NK-92 treated with Interleukin-12 subunit alpha and Interleukin-12 subunit beta, amount 100 ng/mL, for 24 hours (cell line): ENCODE measurements around the gene MRPL49.

Experiments used
- DNase-seq: peaks from one replicate; lab custom pipeline; 2025; lab: John Stamatoyannopoulos, UW

The MRPL49 gene

DNA sequence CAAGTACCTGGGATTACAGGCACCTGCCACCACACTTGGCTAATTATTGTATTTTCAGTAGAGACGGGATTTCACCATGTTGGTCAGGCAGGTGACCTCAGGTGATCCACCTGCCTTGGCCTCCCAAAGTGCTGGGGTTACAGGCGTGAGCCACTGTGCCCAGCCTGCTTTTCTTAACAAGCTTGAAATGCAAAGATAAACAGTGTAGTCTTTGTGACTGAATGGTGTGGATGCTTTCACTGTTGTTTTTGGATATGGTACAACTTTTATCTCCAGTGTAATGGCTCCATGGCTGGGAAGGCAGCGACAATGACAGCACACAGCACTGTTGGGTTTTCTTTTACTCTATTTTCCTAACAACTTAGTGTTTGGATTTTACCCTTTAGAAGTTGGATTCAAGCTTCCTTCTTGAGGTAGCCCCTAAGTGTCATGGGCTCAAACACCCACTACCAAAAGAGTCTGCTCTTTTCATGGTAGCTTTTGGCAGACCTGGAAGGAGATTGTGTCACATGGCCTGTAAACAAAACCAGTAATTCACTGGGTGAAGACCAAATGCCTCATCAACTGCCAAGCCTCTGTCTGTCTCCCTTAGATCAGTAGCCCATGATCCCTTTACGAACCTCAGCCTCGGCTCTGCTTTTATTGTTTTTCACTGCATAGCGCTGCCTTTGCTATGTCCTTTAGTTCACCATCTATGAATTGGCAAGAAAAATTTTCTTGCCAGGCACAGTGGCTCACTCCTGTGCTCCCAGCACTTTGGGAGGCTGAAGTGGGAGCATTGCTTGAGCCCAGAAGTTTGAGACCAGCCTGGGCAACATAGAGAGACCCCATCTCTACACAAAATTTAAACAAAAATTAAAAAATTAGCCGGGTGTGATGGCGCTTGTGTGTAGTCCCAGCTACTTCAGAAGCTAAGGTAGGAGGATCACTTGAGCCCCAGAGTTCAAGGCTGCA, 19.7 kb upstream of the MRPL49 start:
- DNase-seq: no peak

DNA sequence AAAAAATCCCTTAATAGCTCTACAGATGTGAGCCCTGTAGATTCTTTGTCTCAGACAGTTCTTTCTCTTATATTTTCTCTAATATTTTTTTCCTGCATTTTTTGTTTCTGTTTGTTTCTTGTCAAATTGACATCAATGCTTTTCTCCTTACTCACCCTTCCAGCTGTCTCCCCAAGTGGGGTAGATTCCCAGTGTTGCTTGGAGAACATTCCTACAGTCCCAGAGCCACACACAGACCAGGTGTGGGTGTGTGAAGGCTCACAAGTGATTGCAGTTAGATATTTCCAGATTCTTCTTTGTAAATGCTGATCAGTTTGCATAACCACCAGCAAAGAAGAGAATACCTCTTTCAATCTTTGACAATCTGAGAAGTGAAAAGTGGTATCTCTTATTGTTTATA, 18.6 kb upstream of the MRPL49 start:
- no peak for DNase-seq

DNA sequence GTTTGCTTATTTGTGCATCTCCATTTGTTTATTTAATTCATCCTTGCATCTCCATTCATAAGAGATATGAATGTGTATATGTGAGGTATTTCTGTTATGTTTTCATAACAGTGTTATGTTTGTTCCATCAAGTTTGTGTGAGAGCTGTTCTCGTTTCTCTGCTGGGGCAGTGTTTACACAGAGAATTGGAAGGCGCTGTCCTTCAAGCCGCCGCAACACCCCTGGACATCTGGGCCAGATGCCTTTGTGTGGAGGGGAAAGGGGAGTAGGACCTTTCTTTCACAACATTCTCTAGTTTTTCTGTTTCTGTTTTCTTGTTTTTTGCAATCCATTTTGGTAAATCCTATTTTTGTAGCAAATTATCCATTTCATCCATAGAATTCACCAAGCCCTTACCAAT, 17.5 kb upstream of the MRPL49 start:
- no peak for DNase-seq

DNA sequence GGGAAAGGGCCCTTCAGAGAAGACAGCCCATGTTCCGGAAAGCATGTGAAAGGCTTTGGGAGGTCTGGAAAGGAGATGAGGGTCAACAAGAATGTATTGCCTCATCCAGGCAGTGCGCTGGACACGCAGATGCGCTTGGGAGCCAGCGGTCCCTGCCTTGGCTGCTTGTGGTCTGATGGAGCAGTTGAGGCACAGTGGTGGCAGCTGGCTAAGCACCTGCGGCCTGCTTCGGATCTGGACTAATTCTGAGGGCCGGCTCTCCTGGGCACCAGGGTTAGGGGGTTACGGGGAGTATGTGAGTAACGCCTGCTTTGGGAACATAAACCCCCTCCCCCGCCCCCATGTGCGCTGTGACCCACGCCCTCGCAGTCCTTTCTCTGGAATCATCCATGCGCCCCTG, 15.0 kb upstream of the MRPL49 start:
- DNase-seq: no peak

DNA sequence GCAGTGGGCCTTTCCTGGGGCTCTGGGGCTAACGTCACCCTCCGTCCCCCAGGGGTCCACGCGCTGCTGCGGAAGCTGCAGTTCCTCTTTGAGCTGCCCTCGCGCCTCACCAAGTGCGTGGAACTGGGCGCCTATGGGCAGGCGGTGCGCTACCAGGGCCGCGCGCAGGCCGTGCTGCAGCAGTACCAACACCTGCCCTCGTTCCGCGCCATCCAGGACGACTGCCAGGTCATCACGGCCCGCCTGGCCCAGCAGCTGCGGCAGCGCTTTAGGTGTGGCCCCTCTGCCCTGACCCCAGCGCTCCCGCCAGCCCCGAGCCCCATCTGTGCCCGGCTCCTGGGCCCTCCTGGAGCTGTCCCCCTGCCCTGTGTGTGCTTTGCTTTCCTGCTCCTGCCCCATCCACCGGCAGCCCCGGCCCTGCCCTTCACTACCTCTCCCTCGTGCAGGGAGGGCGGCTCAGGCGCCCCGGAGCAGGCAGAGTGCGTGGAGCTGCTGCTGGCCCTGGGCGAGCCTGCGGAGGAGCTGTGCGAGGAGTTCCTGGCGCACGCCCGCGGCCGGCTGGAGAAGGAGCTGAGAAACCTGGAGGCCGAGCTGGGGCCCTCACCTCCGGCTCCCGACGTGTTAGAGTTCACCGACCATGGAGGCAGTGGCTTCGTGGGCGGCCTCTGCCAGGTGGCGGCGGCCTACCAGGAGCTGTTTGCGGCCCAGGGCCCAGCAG, 14.2 kb upstream of the MRPL49 start:
- no peak for DNase-seq

DNA sequence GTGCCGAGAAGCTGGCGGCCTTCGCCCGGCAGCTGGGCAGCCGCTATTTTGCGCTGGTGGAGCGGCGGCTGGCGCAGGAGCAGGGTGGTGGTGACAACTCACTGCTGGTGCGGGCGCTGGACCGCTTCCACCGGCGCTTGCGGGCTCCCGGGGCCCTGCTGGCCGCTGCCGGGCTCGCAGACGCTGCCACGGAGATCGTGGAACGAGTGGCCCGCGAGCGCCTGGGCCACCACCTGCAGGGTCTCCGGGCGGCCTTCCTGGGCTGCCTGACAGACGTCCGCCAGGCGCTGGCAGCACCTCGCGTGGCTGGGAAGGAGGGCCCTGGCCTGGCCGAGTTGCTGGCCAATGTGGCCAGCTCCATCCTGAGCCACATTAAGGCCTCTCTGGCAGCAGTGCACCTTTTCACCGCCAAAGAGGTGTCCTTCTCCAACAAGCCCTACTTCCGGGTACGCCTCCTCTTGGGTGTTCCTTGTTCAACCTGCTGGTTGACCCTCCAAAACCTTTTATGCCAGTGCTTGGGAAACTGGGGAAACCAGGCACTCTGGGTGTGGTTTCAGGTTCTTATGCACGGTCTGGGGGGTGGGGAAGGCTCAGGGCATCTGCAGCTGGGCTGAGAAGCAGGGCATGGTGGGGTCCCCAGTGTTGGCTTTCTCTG, 13.5 kb upstream of the MRPL49 start:
- no peak for DNase-seq

DNA sequence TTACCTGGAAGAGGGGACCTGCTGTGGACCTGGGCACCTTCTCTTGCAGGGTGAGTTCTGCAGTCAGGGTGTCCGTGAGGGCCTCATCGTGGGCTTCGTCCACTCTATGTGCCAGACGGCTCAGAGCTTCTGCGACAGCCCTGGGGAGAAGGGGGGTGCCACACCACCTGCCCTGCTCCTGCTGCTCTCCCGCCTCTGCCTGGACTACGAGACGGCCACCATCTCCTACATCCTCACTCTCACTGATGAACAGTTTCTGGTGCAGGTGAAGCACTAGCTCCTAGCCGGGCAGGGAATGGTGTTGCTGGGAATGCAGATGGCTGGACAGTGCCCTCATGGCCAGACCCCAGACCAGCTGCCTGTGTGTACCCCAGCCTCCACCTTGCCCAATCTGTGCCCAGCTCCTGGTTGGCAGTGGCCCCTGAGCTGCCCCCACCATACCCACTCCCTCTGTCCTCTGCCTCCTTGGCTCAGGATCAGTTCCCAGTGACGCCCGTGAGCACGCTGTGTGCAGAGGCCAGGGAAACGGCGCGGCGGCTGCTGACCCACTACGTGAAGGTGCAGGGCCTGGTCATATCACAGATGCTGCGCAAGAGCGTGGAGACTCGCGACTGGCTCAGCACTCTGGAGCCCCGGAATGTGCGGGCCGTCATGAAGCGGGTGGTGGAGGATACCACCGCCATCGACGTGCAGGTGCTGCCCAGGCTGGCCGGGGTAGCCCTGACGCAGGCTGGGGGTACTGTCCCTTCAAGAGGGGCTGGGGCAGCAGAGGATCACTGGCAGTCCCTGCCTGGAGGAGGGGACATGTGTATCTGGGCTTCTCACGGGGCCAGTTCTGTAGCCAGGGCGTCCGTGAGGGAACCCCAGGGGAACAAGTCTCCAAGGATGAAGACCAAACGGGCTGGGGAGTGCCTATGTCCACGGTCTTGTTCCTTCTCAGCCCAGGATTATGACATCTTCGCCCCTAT, 12.6 kb upstream of the MRPL49 start:
- DNase-seq: no peak

DNA sequence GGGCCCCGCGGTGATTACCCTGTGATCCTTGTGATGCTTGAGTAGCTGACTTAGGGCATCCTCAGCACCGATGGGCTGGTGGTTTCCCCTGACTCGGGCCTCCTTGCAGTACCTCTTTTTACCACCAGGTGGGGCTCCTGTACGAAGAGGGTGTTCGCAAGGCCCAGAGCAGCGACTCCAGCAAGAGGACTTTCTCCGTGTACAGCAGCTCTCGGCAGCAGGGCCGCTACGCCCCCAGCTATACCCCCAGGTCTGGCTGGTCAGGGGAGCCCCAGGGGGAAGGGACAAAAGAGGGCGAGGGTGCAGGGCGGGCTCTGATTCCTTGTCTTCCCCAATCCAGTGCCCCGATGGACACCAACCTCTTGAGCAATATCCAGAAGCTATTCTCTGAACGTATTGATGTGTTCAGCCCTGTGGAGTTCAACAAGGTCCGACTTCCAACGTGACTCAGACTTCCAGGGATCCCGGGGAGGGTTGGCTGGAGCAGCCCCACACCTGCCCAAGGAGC, 11.7 kb upstream of the MRPL49 start:
- peak; percentile 72 for DNase-seq

DNA sequence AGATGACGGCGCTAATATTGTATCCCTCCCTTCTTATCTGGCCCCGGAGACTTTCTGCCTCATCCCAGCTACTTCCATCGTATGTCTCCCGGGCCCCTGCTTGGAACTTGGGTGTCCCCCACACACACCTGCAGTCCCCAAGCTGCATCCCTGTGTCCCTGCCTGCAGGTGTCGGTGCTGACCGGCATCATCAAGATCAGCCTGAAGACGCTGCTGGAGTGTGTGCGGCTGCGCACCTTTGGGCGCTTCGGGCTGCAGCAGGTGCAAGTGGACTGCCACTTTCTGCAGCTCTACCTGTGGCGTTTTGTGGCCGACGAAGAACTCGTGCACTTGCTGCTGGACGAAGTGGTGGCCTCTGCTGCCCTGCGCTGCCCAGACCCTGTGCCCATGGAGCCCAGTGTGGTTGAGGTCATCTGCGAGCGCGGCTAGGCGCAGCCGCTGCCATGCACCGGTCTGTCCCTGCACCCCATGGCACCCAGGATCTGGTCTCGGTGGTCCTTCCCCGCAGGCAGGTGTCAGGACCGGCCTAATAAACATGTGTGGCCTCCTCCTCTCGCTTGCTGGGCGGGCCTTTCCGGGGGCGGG, 10.9 kb upstream of the MRPL49 start:
- DNase-seq: no peak

DNA sequence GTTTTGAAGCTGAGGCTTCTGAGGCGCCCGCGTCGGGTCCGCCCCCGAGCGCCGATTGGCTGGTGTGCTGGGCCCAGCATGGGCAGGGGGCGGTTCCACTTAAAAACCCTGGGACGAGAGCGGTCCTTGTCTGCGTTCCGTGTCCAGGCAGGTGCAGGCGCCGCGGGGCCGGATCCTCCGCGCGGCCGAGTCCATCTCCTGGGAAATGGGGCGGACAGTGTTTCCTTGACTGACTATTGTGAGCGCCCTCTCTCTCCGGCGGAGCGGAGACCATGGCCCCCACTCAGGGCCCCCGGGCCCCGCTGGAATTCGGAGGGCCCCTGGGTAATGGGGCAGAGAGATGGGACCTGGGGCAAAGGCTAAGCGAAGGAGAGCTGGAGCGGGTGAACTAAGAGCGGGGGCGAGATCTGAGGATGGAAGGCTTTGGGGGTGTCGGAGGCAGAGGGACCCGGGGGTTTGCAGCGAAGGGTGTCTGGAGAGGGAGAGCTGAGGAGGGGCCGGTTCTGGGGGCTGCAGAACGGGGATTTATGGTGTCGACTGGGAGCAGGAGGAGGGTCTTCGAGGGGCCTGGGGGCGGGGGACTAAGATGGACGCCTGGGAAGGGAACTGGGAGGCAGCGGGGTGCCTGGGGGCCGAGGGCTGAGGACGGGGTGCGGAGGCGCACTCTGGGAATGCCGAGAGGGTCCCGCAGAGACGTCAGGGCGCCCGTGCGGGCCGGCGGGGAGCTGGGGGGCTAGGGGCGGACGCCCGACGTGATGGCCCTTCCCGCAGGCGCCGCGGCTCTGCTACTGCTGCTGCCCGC, 10.2 kb upstream of the MRPL49 start, which contains the start of gene TM7SF2:
Gene TM7SF2 (plus strand): TSS at position 129 of the 802 bp plus-strand sequence. CDS start 144 bp downstream, at position 273.
- DNase-seq: peak; percentile 80

DNA sequence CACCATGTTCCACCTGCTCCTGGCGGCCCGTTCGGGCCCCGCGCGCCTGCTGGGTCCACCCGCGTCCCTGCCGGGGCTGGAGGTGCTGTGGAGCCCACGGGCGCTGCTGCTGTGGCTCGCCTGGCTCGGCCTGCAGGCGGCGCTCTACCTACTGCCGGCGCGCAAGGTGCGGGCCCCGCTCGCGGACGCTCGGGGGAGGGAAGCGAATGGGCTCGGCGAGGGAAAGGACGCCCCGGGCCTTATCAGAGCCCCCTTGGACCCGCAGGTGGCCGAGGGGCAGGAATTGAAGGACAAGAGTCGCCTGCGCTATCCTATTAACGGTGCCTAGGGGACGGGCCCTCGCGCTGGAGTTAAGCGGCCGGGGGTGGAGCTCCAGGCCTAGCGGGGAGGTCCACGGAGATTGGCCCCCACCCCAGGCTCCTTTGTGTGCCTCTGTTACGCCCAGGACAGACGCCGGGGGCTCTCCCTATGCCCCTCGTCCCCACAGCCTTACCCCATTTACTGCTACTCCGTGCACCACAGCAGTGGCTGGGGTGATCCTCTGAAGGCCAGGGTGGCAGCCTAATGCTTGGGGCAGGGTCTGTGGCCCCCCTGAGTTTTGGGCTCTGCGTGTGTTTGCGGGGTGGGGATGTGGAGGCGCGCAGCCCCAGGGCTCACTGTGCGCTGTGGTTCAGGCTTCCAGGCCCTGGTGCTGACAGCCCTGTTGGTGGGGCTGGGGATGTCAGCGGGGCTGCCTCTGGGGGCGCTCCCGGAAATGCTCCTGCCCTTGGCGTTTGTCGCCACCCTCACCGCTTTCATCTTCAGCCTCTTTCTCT, 9.4 kb upstream of the MRPL49 start:
- no peak for DNase-seq

DNA sequence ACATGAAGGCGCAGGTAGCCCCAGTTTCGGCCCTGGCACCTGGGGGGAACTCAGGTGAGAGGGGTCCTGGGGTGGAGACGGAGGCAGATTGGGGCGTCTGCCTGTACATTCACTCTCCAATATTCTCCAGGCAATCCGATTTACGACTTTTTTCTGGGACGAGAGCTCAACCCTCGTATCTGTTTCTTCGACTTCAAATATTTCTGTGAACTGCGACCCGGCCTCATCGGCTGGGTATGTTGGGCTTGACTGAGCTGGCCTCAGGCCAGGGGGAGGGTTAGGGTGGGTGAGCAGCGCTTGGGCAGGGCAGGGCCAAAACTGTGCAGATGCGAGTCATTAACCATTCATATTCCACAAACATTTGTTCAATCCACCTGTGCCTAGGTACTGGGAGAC, 8.8 kb upstream of the MRPL49 start:
- DNase-seq: no peak

DNA sequence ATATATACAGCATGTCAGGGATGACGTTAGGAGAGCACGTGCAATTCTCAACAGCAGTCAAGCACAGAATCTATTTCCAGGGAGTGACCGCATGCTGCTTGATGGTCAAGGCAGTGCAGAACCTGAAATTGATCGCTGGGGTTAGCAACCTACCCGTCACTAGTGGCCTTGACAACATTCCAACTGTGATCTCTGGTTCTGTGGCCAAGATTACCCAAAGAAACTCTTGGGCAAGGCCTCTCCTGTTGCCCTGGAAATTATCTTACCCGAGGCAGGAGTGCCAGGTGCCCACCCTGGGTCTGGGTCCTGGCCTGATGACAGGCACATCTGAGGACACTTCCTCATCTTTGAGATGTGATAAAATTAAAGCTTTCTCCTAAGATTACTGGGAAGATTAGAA, 8.3 kb upstream of the MRPL49 start:
- DNase-seq: no peak

DNA sequence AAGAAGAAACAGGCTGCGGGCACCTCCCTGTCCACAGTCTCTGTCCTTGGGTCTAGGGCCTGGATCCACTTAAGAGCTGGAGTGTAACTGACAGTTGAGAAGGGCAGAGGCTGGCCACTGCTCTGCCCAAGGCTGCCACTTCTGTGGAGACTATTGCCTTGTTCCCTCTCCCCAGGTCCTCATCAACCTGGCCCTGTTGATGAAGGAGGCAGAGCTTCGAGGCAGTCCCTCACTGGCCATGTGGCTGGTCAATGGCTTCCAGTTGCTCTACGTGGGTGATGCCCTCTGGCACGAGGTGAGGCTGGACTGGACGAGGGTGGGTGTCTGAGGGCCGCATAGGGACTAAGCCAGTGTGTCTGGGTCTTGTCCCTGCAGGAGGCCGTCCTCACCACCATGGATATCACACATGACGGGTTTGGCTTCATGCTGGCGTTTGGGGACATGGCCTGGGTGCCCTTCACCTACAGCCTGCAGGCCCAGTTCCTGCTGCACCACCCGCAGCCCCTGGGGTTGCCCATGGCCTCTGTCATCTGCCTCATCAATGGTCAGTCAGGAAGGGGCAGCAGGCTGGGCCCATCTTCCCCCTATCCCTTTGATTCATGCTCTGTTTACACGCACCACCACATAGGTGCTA, 7.5 kb upstream of the MRPL49 start:
- DNase-seq: no peak

DNA sequence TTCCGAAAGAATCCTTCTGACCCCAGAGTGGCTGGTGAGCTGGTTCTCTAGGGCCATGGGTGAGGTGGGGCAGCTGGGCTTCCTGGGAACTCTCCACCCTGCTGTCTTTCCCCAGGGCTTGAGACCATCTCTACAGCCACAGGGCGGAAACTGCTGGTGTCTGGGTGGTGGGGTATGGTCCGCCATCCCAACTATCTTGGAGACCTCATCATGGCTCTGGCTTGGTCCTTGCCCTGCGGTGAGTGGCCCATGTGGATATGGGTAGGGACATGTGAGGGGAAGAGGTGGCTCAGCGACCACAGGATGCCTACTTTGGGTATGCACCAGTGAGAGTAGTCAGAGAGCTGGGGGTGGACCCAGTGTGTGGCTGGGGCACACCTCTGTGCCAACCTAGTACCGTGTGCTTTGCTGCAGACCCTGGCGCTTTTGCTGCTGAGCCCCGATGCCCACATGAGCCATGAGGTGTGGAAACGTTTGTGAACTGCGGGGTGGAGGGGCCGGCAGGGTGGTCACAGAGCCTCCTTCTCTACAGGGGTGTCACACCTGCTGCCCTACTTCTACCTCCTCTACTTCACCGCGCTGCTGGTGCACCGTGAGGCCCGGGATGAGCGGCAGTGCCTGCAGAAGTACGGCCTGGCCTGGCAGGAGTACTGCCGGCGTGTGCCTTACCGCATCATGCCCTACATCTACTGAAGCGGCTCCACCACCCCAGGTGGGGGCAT, 6.6 kb upstream of the MRPL49 start:
- no peak for DNase-seq

DNA sequence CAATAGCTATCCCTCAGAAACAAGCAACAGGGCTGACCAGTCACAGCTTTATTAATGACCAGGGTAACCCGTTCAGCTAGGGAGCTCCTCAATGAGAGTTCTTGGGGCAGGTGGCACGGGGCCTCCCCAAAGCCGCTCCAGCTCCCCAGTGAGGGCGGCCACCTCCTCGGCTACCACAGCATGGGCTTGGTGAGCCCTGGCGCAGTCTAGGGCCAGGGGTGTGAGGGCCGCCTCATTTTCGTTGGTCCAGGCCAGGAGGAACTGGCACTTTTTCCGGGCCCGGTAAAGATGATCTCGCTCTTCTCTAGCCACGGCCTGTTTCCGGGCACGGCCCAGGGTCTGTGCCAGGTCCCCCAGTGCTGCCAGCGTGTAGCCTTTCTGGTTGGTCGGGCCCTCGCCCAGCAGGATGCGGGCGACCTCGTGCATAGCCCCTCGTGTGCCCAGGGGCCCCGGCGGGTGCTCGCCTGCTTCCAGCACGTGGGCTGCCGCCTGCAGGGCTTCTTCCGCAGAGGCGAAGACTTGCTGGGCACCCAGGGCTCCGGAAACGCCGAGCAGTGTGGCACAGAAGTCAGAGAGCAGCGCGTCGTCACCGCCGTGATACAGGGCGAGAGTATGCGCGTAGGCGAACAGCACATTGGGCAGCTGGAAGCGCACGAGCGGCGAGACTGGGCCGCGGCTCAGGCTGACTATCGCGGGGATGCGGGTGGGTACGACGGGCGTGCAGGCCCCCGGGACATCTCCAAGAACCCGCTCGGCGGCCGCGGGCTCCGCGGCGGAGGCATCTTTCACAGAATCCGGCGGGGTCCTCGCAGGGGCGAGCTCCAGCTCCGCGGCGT, 5.5 kb upstream of the MRPL49 start:
- DNase-seq: no peak
